Left lung (tissue), 10 donors: ENCODE results near the gene BRINP2. TPM values are rescaled to one million over a fixed set of nuclear protein-coding genes. Genes with fewer than 3 reads are reported as not detected.
A peak's percentile ranks its signal among the peaks of the same experiment; 100 is the strongest.

Experiments used
- ATAC-seq: fragments of 200-7000 bp; cut with Tn5 transposase; one replicate; pipeline ENCODE4 v1.9.1; 2020; ENCODE audit warnings: moderate library complexity
- DNase-seq, 4 donors: peaks; one replicate each; pipeline ENCODE4 v3.0.0-alpha.2; 2013 to 2020
- H3K27ac ChIP-seq, 2 donors: fragments of 200-600 bp; sonication (generic) in 1 of 2; one replicate each; pipeline versions ENCODE4 v1.5.0 to v1.8.0; 2020 to 2021
- H3K27me3 ChIP-seq, 2 donors: fragments of 200-600 bp; sonication (generic) in 1 of 2; one replicate each; pipeline versions ENCODE4 v1.5.0 to v1.8.0; 2020 to 2021
- H3K36me3 ChIP-seq, 2 donors: fragments of 200-600 bp; sonication (generic) in 1 of 2; one replicate each; pipeline versions ENCODE4 v1.5.0 to v1.8.0; 2020 to 2021
- H3K4me1 ChIP-seq, 2 donors: fragments of 200-600 bp; one replicate each; pipeline ENCODE4 v1.8.0; 2021
- H3K4me3 ChIP-seq, 2 donors: fragments of 200-600 bp; sonication (generic) in 1 of 2; one replicate each; pipeline versions ENCODE4 v1.5.0 to v1.8.0; 2020 to 2021; ENCODE audit warnings: mild to moderate bottlenecking in 1 of 2
- H3K9me3 ChIP-seq, 2 donors: fragments of 200-600 bp; sonication (generic) in 1 of 2; one replicate each; pipeline versions ENCODE4 v1.5.0 to v1.8.0; 2020 to 2021
- intact Hi-C, 2 donors: fragments of 100-400 bp; cut with DNase I; formaldehyde crosslinking; loops; one replicate each; pipeline versions ENCODE4 v1.11.2 to v1.14.2; 2022
- polyA plus RNA-seq, 6 donors: library from polyadenylated mRNA; unstranded; fragments of 120-200 nt; gene quantifications; one replicate each; pipeline ENCODE4 v1.2.1, GENCODE V29; 2013; ENCODE audit not compliant: insufficient read length in 6 of 6
- total RNA-seq, 2 donors: library from RNA; stranded (reverse); fragmentation: NEBNext Ultra II Directional; extraction: Animal tissue kit (Norgen Biotek cat#: 25700); gene quantifications; one replicate each; pipeline ENCODE4 v1.2.1, GENCODE V29; 2021
- TF ChIP-seq, protein P1 (sequence below), 2 donors: fragments of 200-600 bp; sonication (generic) in 1 of 2; IDR thresholded peaks; one replicate each; pipeline versions ENCODE4 v1.5.0 to v1.8.0; 2021; ENCODE audit warnings: antibody characterized with exemption in 2 of 2
- donor health status: DM: no; HTN: yes; CAD: no.
- donor health status: DM: no; HTN: no; CAD: no.

The BRINP2 gene
- total and polyA plus RNA-seq, 8 donors = 0.08 to 1.5 (median 0.78) TPM; not detected in 1

DNA sequence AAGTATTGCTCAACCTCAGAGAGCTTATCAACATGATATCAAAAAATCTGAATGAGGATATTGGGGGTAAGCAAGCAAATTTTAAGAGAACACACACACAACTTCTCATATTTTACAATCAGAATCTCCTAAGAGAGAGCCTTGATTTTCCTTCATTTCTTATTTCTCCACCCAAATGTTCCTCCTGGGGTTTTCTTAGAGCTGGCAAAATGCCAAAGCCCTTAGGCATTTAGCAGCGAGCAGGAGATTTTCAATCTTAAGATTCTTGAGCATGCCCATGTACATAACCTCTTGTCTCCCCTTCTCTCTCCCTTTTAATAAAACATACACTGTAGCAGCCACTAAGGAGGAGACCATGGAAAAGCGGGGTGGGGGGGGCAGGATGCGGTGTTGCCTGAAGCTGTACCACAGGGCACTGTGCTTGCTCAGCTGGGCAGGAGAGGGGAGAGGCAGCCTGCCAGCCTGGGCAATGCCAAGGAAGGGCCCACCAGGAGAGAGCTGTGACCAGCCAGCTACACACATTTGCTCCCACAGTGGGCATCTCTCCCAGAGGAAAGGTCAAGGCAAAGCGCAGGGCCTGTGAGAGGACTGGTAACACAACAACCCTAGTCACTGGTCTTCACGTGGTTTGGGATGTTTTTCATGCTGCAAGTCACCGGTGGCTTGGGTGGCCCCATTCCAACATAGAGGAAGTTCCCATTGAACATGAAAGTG, 4.3 kb downstream of the BRINP2 start:
- peaks cover 25 to 61% of the 10 kb centered on the region in 2 donors for H3K27me3 ChIP-seq

DNA sequence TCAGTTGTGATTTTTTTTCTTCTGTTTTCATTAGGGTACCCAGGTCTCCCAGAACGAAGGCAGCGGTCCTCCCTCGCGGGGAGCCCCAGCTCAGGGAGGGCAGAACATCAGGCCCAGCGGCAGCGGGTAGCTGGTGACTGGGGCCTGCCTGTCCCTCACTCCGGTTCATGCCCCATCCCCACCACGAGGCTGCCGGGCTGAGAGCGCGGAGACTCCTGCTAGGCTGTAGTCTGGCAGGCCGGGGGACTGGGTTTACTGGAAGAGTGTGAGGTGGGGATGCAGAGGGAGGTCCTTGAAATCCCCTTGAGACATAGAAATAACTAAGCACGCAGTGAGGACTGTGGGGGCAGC, 10.5 kb downstream of the BRINP2 start:
- H3K4me3 ChIP-seq = no peak overlapping the region
- ATAC-seq = peak; percentile 30

More for the DNA sequence above, 4.3 kb downstream of the BRINP2 start:
- H3K27ac ChIP-seq = no peak overlapping the region
- H3K36me3 ChIP-seq = no peaks in the 10 kb centered on the region
- H3K9me3 ChIP-seq = no peaks in the 10 kb centered on the region
- H3K4me3 ChIP-seq = no peak overlapping the region
- H3K4me1 ChIP-seq = peaks cover 0 to 5% of the 10 kb centered on the region in 2 donors
- TF ChIP-seq, protein P1, sequence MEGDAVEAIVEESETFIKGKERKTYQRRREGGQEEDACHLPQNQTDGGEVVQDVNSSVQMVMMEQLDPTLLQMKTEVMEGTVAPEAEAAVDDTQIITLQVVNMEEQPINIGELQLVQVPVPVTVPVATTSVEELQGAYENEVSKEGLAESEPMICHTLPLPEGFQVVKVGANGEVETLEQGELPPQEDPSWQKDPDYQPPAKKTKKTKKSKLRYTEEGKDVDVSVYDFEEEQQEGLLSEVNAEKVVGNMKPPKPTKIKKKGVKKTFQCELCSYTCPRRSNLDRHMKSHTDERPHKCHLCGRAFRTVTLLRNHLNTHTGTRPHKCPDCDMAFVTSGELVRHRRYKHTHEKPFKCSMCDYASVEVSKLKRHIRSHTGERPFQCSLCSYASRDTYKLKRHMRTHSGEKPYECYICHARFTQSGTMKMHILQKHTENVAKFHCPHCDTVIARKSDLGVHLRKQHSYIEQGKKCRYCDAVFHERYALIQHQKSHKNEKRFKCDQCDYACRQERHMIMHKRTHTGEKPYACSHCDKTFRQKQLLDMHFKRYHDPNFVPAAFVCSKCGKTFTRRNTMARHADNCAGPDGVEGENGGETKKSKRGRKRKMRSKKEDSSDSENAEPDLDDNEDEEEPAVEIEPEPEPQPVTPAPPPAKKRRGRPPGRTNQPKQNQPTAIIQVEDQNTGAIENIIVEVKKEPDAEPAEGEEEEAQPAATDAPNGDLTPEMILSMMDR (IDR thresholded peaks at IDR 0.05) = no peak
- intact Hi-C loops = no loop called here
- DNase-seq = no peak
- ATAC-seq = no peak

DNA sequence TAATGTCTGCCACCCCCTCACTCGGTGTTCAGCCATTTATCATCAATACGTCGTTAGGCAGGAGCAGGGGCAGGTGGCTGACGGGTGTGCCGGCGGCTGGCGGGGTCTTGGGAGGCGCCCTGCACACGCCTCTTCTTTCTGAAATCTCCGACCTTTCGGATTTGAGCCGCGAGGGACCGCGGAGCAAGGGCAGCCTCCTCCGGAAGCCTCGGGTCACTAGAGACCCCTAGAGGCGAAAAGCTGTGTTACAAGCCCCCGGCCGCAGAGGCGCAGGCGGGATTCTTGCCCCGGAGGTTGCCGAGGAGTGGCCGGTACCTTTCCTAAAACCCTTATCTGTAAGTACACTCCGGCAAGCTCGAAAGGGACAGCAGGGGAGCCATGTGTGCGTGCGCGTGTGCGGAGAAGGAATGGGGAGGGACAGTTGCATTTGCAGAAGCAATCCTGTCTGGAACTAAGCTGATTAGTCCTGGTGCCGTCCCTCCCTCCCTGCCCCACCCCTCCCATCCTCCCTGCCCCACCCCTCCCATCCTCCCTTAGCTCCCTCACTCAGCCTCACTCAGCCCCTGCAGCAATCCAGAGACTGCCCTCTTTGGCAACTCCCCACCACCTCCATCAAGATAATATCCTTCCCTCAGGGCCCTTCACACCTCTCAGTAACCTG, 11.0 kb downstream of the BRINP2 start:
- ATAC-seq = peak; percentile 99
- intact Hi-C loops = loop anchor here in 1 of 2 donors (10.0 kb wide), 1 partner anchor 287 kb away; no protein-coding TSS in a partner anchor

More for the DNA sequence above, 10.5 kb downstream of the BRINP2 start:
- Histone ChIP-seq H3K27ac (no peak overlapping the region), H3K36me3 (no peaks in the 10 kb centered on the region), H3K27me3 (peaks cover 19 to 53% of the 10 kb centered on the region in 2 donors), H3K4me1 (peaks cover 0 to 4% of the 10 kb centered on the region in 2 donors), H3K9me3 (no peaks in the 10 kb centered on the region)
- peak in 1 of 4 donors; percentile 79 for DNase-seq
- TF ChIP-seq, protein P1 (IDR thresholded peaks at IDR 0.05) = no peak
- intact Hi-C loops = loop anchor here in 1 of 2 donors (10.0 kb wide), 1 partner anchor 286 kb away; no protein-coding TSS in a partner anchor

DNA sequence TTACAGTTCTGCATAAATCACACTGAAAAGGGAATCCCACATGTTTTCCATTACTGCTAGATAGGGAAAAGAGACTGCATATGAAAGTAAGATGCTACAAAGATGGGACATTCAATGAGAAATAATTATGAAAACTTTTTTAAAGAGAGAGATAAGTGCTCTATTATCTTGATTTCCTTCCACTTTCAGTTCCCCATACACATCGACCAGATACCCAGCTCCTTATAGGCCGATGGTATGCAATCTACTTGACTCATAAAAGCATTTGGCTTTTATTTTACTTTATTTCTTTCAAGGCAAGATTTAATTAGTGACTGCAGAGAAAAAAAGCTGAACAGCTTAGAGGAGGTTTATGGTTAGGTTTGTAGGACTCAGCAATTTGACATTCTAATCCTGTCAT, 13.1 kb downstream of the BRINP2 start:
- Histone ChIP-seq H3K36me3 (no peaks in the 10 kb centered on the region), H3K27ac (no peak overlapping the region), H3K4me3 (no peak overlapping the region), H3K9me3 (no peaks in the 10 kb centered on the region), H3K27me3 (peaks cover 16 to 42% of the 10 kb centered on the region in 2 donors), H3K4me1 (peaks cover 0 to 4% of the 10 kb centered on the region in 2 donors)
- intact Hi-C loops = loop anchor here in 1 of 2 donors (10.0 kb wide), 1 partner anchor 289 kb away; no protein-coding TSS in a partner anchor
- DNase-seq (no peak), ATAC-seq (no peak)
- TF ChIP-seq, protein P1 (IDR thresholded peaks at IDR 0.05) = no peak

More for the DNA sequence above, 11.0 kb downstream of the BRINP2 start:
- TF ChIP-seq, protein P1 (IDR thresholded peaks at IDR 0.05) = peak; percentile 75 to 79
- Histone ChIP-seq H3K4me3 (no peak overlapping the region), H3K27ac (no peak overlapping the region), H3K4me1 (peaks cover 0 to 4% of the 10 kb centered on the region in 2 donors), H3K27me3 (peaks cover 19 to 53% of the 10 kb centered on the region in 2 donors), H3K36me3 (no peaks in the 10 kb centered on the region), H3K9me3 (no peaks in the 10 kb centered on the region)
- DNase-seq = peak; percentile 34 to 82 (median 59)

DNA sequence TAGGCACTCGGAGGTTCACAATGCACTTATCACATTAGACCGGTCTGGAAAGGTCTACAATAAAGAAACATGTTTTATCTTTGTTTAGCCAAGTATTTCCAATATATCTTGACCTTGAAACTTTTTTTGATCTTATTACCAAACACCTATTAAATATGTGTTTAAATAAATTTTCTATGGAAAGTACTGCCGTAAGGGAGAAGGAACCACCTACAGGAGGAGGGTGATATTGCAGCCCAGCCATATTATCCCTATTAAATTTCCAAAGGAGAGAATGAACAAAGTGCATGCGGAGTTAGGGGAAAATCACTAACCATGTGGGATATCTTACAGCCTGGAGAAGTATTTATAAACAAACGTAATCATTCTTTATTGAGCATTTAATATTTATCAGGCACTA, 14.5 kb downstream of the BRINP2 start:
- H3K4me3 ChIP-seq = no peak overlapping the region
- peaks cover 13 to 28% of the 10 kb centered on the region in 2 donors for H3K27me3 ChIP-seq
- intact Hi-C loops = loop anchor here in 1 of 2 donors (10.0 kb wide), 1 partner anchor 290 kb away; no protein-coding TSS in a partner anchor
- H3K36me3 ChIP-seq = no peaks in the 10 kb centered on the region
- ATAC-seq (no peak), DNase-seq (no peak)
- TF ChIP-seq, protein P1 (IDR thresholded peaks at IDR 0.05) = peak in 1 of 2 donors; percentile 17
- H3K9me3 ChIP-seq = no peaks in the 10 kb centered on the region
- H3K4me1 ChIP-seq = peaks cover 0 to 4% of the 10 kb centered on the region in 2 donors
- no peak overlapping the region for H3K27ac ChIP-seq
